Erythroblast (primary cell): ENCODE measurements around the gene CFAP410.

Experiments
- GATA1 ChIP-seq: IDR thresholded peaks from 2 replicates; pipeline ENCODE4 v1.6.1; 2011; ENCODE audit warnings: low read depth, mild to moderate bottlenecking, control low read depth, low read length, moderate library complexity
- POLR2A ChIP-seq: IDR thresholded peaks from 2 replicates; pipeline ENCODE4 v1.6.1; 2011; ENCODE audit warnings: mild to moderate bottlenecking, low read length

- TF ChIP-seq POLR2A (no peak), GATA1 (no peak)
Observed at GRCh38 chr21:44364151-44365053, 25.2 kb upstream of the CFAP410 start.
